CD4-positive, alpha-beta memory T cell (primary cell): Measurements from ENCODE around the gene MAGI1. TPM values are rescaled to one million over a fixed set of nuclear protein-coding genes. Genes with fewer than 3 reads are reported as not detected.

ENCODE experiments used
- CTCF ChIA-PET: fragments of 350-600 bp; sonication (Branson Sonifier 250); formaldehyde crosslinking; loops from one replicate; lab custom pipeline; 2021; ENCODE audit warnings: inconsistent platforms; ENCODE audit not compliant: partially characterized antibody; lab: Charles Lee
- POLR2A ChIA-PET: fragments of 350-600 bp; sonication (Branson Sonifier 250); formaldehyde crosslinking; loops from one replicate; lab custom pipeline; 2021; ENCODE audit not compliant: partially characterized antibody; lab: Charles Lee
- DNase-seq, 5 donors: peaks; one replicate each; pipeline versions ENCODE4 v3.0.0 to v3.0.0-alpha.2; 2020 to 2022; ENCODE audit warnings: mixed read lengths in 1 of 5
- H3K27ac ChIP-seq: one replicate; pipeline ENCODE4 v1.7.0; 2013; ENCODE audit warnings: low read depth, low read length
- H3K27me3 ChIP-seq: 2 replicates; pipeline ENCODE4 v1.7.0; 2013; ENCODE audit warnings: mild to moderate bottlenecking, low read length, moderate library complexity; ENCODE audit not compliant: insufficient read depth
- H3K36me3 ChIP-seq: 2 replicates; pipeline ENCODE4 v1.7.0; 2013; ENCODE audit warnings: mild to moderate bottlenecking, low read length, moderate library complexity; ENCODE audit not compliant: insufficient read depth
- H3K4me1 ChIP-seq: 2 replicates; pipeline ENCODE4 v1.7.0; 2013; ENCODE audit warnings: mild to moderate bottlenecking, low read length, moderate library complexity; ENCODE audit not compliant: insufficient read depth
- H3K4me3 ChIP-seq, 2 donors: one replicate each; pipeline ENCODE4 v1.7.0; 2013; ENCODE audit warnings: low read length in 2 of 2, mild to moderate bottlenecking in 1 of 2
- H3K9me3 ChIP-seq, 2 donors: one replicate each; pipeline ENCODE4 v1.7.0; 2013; ENCODE audit warnings: low read length in 2 of 2, control low read depth in 1 of 2; ENCODE audit not compliant: control insufficient read depth in 1 of 2
- H3K27ac Mint-ChIP-seq, 7 donors: one replicate each; pipeline ENCODE4 v1.8.0; 2020 to 2021; ENCODE audit warnings: mixed read lengths in 7 of 7, mild to moderate bottlenecking in 6 of 7, inconsistent platforms in 3 of 7, moderate library complexity in 3 of 7
- H3K27me3 Mint-ChIP-seq, 2 donors: one replicate each; pipeline ENCODE4 v1.8.0; 2020 to 2021; ENCODE audit warnings: mixed read lengths in 2 of 2
- H3K36me3 Mint-ChIP-seq, 2 donors: one replicate each; pipeline ENCODE4 v1.8.0; 2020 to 2021; ENCODE audit warnings: mixed read lengths in 2 of 2, inconsistent platforms in 1 of 2, mild to moderate bottlenecking in 1 of 2
- H3K4me1 Mint-ChIP-seq, 4 donors: one replicate each; pipeline ENCODE4 v1.8.0; 2020 to 2021; ENCODE audit warnings: mixed read lengths in 4 of 4, mild to moderate bottlenecking in 1 of 4
- H3K4me3 Mint-ChIP-seq, 8 donors: one replicate each; pipeline ENCODE4 v1.8.0; 2020 to 2021; ENCODE audit warnings: mixed read lengths in 8 of 8, mild to moderate bottlenecking in 7 of 8, moderate library complexity in 6 of 8, inconsistent platforms in 3 of 8
- H3K9me3 Mint-ChIP-seq, 8 donors: one replicate each; pipeline ENCODE4 v1.8.0; 2020 to 2021; ENCODE audit warnings: mixed read lengths in 8 of 8, mild to moderate bottlenecking in 5 of 8, inconsistent platforms in 3 of 8, moderate library complexity in 1 of 8
- intact Hi-C: fragments of 100-400 bp; cut with micrococcal nuclease; formaldehyde crosslinking; loops from one replicate; pipeline ENCODE4 v1.15.1; 2023
- polyA plus RNA-seq, 2 donors: library from polyadenylated mRNA; unstranded; fragments of 300-500 nt; fragmentation: Illumina TruSeq; gene quantifications; one replicate each; pipeline ENCODE4 v1.2.3, GENCODE V29; 2021
- total RNA-seq, 2 experiments: library from RNA; stranded (reverse); gene quantifications; one replicate each; pipeline ENCODE4 v1.2.3, GENCODE V29; 2021

The MAGI1 gene
- total and polyA plus RNA-seq, 4 experiments from 2014 or later, result 0.20 TPM; not detected in 3

GRCh38 chr3:65961128-65961527 lies 77.6 kb downstream of the MAGI1 start:
- no peaks in the 10 kb centered on the region for H3K27me3 Mint-ChIP-seq
- CTCF ChIA-PET, result no interaction called here
- POLR2A ChIA-PET, result no interaction called here

GRCh38 chr3:65960087-65960486 lies 78.6 kb downstream of the MAGI1 start:
- Histone ChIP-seq H3K36me3 (no peaks in the 10 kb centered on the region), H3K4me3 (no peak overlapping the region), H3K9me3 (no peaks in the 10 kb centered on the region), H3K27me3 (no peaks in the 10 kb centered on the region), H3K4me1 (no peaks in the 10 kb centered on the region), H3K27ac (no peak overlapping the region)
- Mint-ChIP-seq H3K4me1 (no peaks in the 10 kb centered on the region), H3K36me3 (no peaks in the 10 kb centered on the region), H3K9me3 (peaks cover 0 to 3% (median 0%) of the 10 kb centered on the region in 8 donors), H3K27me3 (no peaks in the 10 kb centered on the region), H3K27ac (no peak overlapping the region), H3K4me3 (no peak overlapping the region)
- ChIA-PET CTCF (no interaction called here), POLR2A (no interaction called here)
- intact Hi-C loops, result no loop called here
- no peak for DNase-seq

More at GRCh38 chr3:65961128-65961527, 77.6 kb downstream of the MAGI1 start:
- H3K36me3 ChIP-seq, result no peaks in the 10 kb centered on the region
- Mint-ChIP-seq H3K27ac (no peak overlapping the region), H3K36me3 (no peaks in the 10 kb centered on the region), H3K4me3 (no peak overlapping the region), H3K4me1 (no peaks in the 10 kb centered on the region), H3K9me3 (peaks cover 0 to 2% (median 0%) of the 10 kb centered on the region in 8 donors)
- no peak for DNase-seq
- H3K9me3 ChIP-seq, result no peaks in the 10 kb centered on the region
- intact Hi-C loops, result no loop called here
- H3K27ac ChIP-seq, result no peak overlapping the region
- no peak overlapping the region for H3K4me3 ChIP-seq
- H3K27me3 ChIP-seq, result no peaks in the 10 kb centered on the region
- no peaks in the 10 kb centered on the region for H3K4me1 ChIP-seq

GRCh38 chr3:65958216-65958615 lies 80.5 kb downstream of the MAGI1 start:
- no peaks in the 10 kb centered on the region for H3K4me1 Mint-ChIP-seq

GRCh38 chr3:65955792-65956477 lies 82.8 kb downstream of the MAGI1 start:
- Mint-ChIP-seq H3K4me3 (no peak overlapping the region), H3K9me3 (peaks cover 0 to 5% (median 0%) of the 10 kb centered on the region in 8 donors), H3K27ac (no peak overlapping the region), H3K27me3 (peaks cover 0 to 3% of the 10 kb centered on the region in 2 donors), H3K4me1 (no peaks in the 10 kb centered on the region), H3K36me3 (no peaks in the 10 kb centered on the region)
- H3K27me3 ChIP-seq, result no peaks in the 10 kb centered on the region
- H3K9me3 ChIP-seq, result no peaks in the 10 kb centered on the region
- H3K4me1 ChIP-seq, result no peaks in the 10 kb centered on the region
- no peaks in the 10 kb centered on the region for H3K36me3 ChIP-seq
- no peak for DNase-seq
- intact Hi-C loops, result no loop called here
- ChIA-PET POLR2A (no interaction called here), CTCF (no interaction called here)
- H3K27ac ChIP-seq, result no peak overlapping the region
- H3K4me3 ChIP-seq, result no peak overlapping the region

More at GRCh38 chr3:65958216-65958615, 80.5 kb downstream of the MAGI1 start:
- Mint-ChIP-seq H3K27me3 (no peaks in the 10 kb centered on the region), H3K27ac (no peak overlapping the region), H3K9me3 (peaks cover 0 to 5% (median 0%) of the 10 kb centered on the region in 8 donors), H3K4me3 (no peak overlapping the region), H3K36me3 (no peaks in the 10 kb centered on the region)
- Histone ChIP-seq H3K9me3 (no peaks in the 10 kb centered on the region), H3K27ac (no peak overlapping the region), H3K36me3 (no peaks in the 10 kb centered on the region), H3K27me3 (no peaks in the 10 kb centered on the region), H3K4me1 (no peaks in the 10 kb centered on the region), H3K4me3 (no peak overlapping the region)
- DNase-seq, result no peak
- intact Hi-C loops, result no loop called here
- CTCF ChIA-PET, result no interaction called here
- POLR2A ChIA-PET, result no interaction called here

DNA sequence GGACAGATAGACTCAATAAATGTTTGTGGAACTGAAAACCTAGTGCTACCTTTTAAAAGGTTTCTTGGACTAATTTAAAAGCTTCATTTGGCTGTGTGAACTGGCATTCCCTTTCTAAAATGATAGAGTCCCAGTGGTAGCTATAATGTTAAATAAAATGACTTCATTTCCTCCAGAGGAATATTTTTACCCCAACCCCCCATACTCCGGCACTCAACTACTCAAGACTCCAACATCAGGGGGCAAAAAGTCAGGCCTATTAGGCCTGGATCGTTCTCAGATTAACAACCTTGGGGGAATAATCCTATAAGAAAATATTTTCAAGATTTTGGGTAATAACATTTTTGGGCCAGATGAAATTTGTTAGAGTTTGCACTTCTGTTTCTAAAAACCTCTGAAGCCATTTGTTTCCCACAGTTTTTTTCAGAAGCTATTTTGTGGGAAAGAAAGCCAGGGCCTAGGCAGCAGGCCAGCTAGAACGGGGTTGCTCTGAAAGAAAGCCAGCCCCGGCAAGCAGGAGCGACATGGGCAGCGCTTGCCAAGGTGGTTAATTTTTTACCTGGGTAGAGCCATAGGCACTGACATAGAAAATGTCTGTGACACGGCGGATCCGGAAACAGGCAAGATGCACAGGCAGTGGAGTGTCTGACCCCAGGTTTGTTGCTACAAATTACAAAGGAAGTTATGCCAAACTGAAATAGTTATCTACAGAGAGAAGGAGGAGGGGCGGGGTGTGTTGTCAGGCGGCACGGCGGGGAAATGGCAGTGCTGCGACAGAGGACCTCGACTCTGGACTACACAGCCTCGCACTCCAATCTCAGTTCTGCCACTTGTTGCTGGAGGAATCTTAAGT lies 84.6 kb downstream of the MAGI1 start:
- H3K27ac Mint-ChIP-seq, result no peak overlapping the region

GRCh38 chr3:65953301-65953812 lies 85.4 kb downstream of the MAGI1 start:
- Histone ChIP-seq H3K4me3 (no peak overlapping the region), H3K36me3 (no peaks in the 10 kb centered on the region), H3K4me1 (no peaks in the 10 kb centered on the region), H3K27me3 (no peaks in the 10 kb centered on the region), H3K27ac (no peak overlapping the region), H3K9me3 (no peaks in the 10 kb centered on the region)
- no peaks in the 10 kb centered on the region for H3K36me3 Mint-ChIP-seq
- POLR2A ChIA-PET, result no interaction called here
- H3K4me1 Mint-ChIP-seq, result no peaks in the 10 kb centered on the region
- H3K27ac Mint-ChIP-seq, result no peak overlapping the region
- peaks cover 0 to 5% of the 10 kb centered on the region in 2 donors for H3K27me3 Mint-ChIP-seq
- CTCF ChIA-PET, result no interaction called here
- no peak for DNase-seq
- intact Hi-C loops, result no loop called here
- H3K4me3 Mint-ChIP-seq, result no peak overlapping the region
- H3K9me3 Mint-ChIP-seq, result peaks cover 0 to 7% (median 0%) of the 10 kb centered on the region in 8 donors

More for the DNA sequence above, 84.6 kb downstream of the MAGI1 start:
- ChIA-PET CTCF (no interaction called here), POLR2A (no interaction called here)
- H3K4me3 ChIP-seq, result no peak overlapping the region
- Mint-ChIP-seq H3K4me3 (no peak overlapping the region), H3K27me3 (peaks cover 0 to 5% of the 10 kb centered on the region in 2 donors), H3K4me1 (no peaks in the 10 kb centered on the region), H3K9me3 (peaks cover 0 to 7% (median 0%) of the 10 kb centered on the region in 8 donors), H3K36me3 (no peaks in the 10 kb centered on the region)
- H3K27me3 ChIP-seq, result no peaks in the 10 kb centered on the region
- DNase-seq, result no peak
- H3K27ac ChIP-seq, result no peak overlapping the region
- no peaks in the 10 kb centered on the region for H3K4me1 ChIP-seq
- no peaks in the 10 kb centered on the region for H3K9me3 ChIP-seq
- intact Hi-C loops, result no loop called here
- no peaks in the 10 kb centered on the region for H3K36me3 ChIP-seq

DNA sequence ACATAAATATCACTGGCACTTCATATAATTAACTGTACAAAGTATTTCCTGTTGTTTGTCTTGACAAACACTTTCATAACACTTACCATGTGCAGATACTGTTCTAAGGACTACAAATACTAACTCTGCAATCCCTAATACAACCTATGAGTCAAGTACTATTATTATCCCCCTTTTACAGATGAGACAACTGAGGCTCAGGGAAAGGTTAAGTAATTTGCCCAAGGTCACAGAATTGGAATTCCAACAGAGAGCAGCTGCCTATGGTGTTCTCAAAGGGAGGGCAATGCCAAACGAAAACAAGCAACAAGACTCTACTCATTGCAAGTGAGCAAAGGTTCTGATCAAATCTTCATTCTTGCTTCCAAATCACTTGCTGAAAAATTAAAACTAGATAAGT lies 85.9 kb downstream of the MAGI1 start:
- intact Hi-C loops, result no loop called here
- no peak overlapping the region for H3K4me3 Mint-ChIP-seq

More for the DNA sequence above, 85.9 kb downstream of the MAGI1 start:
- H3K9me3 Mint-ChIP-seq, result peaks cover 0 to 7% (median 0%) of the 10 kb centered on the region in 8 donors
- Histone ChIP-seq H3K27ac (no peak overlapping the region), H3K4me3 (no peak overlapping the region), H3K9me3 (no peaks in the 10 kb centered on the region), H3K4me1 (no peaks in the 10 kb centered on the region), H3K36me3 (no peaks in the 10 kb centered on the region), H3K27me3 (no peaks in the 10 kb centered on the region)
- no peaks in the 10 kb centered on the region for H3K4me1 Mint-ChIP-seq
- peaks cover 0 to 5% of the 10 kb centered on the region in 2 donors for H3K27me3 Mint-ChIP-seq
- ChIA-PET CTCF (no interaction called here), POLR2A (no interaction called here)
- no peak overlapping the region for H3K27ac Mint-ChIP-seq
- DNase-seq, result no peak
- no peaks in the 10 kb centered on the region for H3K36me3 Mint-ChIP-seq
